ENCODE results near the gene RPA4.
"Not testable (repeated sequence)": the region's sequence is repeated elsewhere in the genome, so short reads cannot be mapped to it uniquely, and the experiment has no call there.

Gene RPA4

GRCh38 chrX:96843566-96843965 lies 40.1 kb upstream of the RPA4 start:
- TF ChIP-seq CTCF (conservative IDR thresholded peaks at IDR 0.05; ENCODE audit: low read length) (no peak), EZH2phosphoT487 (IDR thresholded peaks at IDR 0.05; ENCODE audit: borderline replicate concordance) (no peak)
- H3K4me3 ChIP-seq (ENCODE audit: low read length, poor library complexity, severe bottlenecking): no peak overlapping the region

GRCh38 chrX:96846841-96847240 lies 36.9 kb upstream of the RPA4 start:
- Histone ChIP-seq H3F3A (ENCODE audit: low read depth) (no peaks in the 10 kb centered on the region), H3K9me2 (replicated peaks; ENCODE audit: low read depth, low read length) (no peaks in the 10 kb centered on the region), H3K4me2 (ENCODE audit: low read depth, low read length, poor library complexity, severe bottlenecking) (no peak overlapping the region), H3K9me3 (ENCODE audit: insufficient read depth, low read depth, low read length) (no peaks in the 10 kb centered on the region), H3K4me3 (ENCODE audit: low read length, poor library complexity, severe bottlenecking) (no peak overlapping the region), H3K36me3 (ENCODE audit: insufficient read depth, low read length) (no peaks in the 10 kb centered on the region), H3K79me2 (ENCODE audit: insufficient read depth, low read length) (no peaks in the 10 kb centered on the region), H3K9ac (ENCODE audit: low read depth, low read length, poor library complexity, severe bottlenecking) (no peak overlapping the region), H4K20me1 (ENCODE audit: insufficient read depth, low read length, poor library complexity, severe bottlenecking) (no peaks in the 10 kb centered on the region), H2AFZ (ENCODE audit: low read length) (no peak overlapping the region), H3K4me1 (ENCODE audit: insufficient read depth, low read length, poor library complexity, severe bottlenecking) (no peaks in the 10 kb centered on the region), H3K27me3 (ENCODE audit: insufficient read depth, low read length, poor library complexity, severe bottlenecking) (no peaks in the 10 kb centered on the region)
- TF ChIP-seq CTCF (conservative IDR thresholded peaks at IDR 0.05; ENCODE audit: low read length): no peak
- no peak for TF ChIP-seq EZH2phosphoT487 (IDR thresholded peaks at IDR 0.05; ENCODE audit: borderline replicate concordance)

More at GRCh38 chrX:96843566-96843965, 40.1 kb upstream of the RPA4 start:
- no peaks in the 10 kb centered on the region for H3K36me3 ChIP-seq (ENCODE audit: insufficient read depth, low read length)
- H3K27me3 ChIP-seq (ENCODE audit: insufficient read depth, low read length, poor library complexity, severe bottlenecking): no peaks in the 10 kb centered on the region
- H3K79me2 ChIP-seq (ENCODE audit: insufficient read depth, low read length): no peaks in the 10 kb centered on the region
- no peaks in the 10 kb centered on the region for H3F3A ChIP-seq (ENCODE audit: low read depth)
- no peaks in the 10 kb centered on the region for H3K4me1 ChIP-seq (ENCODE audit: insufficient read depth, low read length, poor library complexity, severe bottlenecking)
- no peaks in the 10 kb centered on the region for H3K9me3 ChIP-seq (ENCODE audit: insufficient read depth, low read depth, low read length)
- no peak overlapping the region for H2AFZ ChIP-seq (ENCODE audit: low read length)
- H3K9me2 ChIP-seq (replicated peaks; ENCODE audit: low read depth, low read length): no peaks in the 10 kb centered on the region
- H3K4me2 ChIP-seq (ENCODE audit: low read depth, low read length, poor library complexity, severe bottlenecking): no peak overlapping the region
- no peaks in the 10 kb centered on the region for H4K20me1 ChIP-seq (ENCODE audit: insufficient read depth, low read length, poor library complexity, severe bottlenecking)
- no peak overlapping the region for H3K9ac ChIP-seq (ENCODE audit: low read depth, low read length, poor library complexity, severe bottlenecking)

GRCh38 chrX:96859422-96859821 lies 24.3 kb upstream of the RPA4 start:
- H3K4me2 ChIP-seq (ENCODE audit: low read depth, low read length, poor library complexity, severe bottlenecking); H2AFZ ChIP-seq (ENCODE audit: low read length); H3K4me3 ChIP-seq (ENCODE audit: low read length, poor library complexity, severe bottlenecking); H3K9me3 ChIP-seq (ENCODE audit: insufficient read depth, low read depth, low read length); H3K4me1 ChIP-seq (ENCODE audit: insufficient read depth, low read length, poor library complexity, severe bottlenecking); H3F3A ChIP-seq (ENCODE audit: low read depth); H4K20me1 ChIP-seq (ENCODE audit: insufficient read depth, low read length, poor library complexity, severe bottlenecking); H3K79me2 ChIP-seq (ENCODE audit: insufficient read depth, low read length); H3K9ac ChIP-seq (ENCODE audit: low read depth, low read length, poor library complexity, severe bottlenecking); H3K36me3 ChIP-seq (ENCODE audit: insufficient read depth, low read length); H3K9me2 ChIP-seq (replicated peaks; ENCODE audit: low read depth, low read length); H3K27me3 ChIP-seq (ENCODE audit: insufficient read depth, low read length, poor library complexity, severe bottlenecking): not testable (repeated sequence)

GRCh38 chrX:96861218-96861617 lies 22.5 kb upstream of the RPA4 start:
- Histone ChIP-seq H3K4me2 (ENCODE audit: low read depth, low read length, poor library complexity, severe bottlenecking) (no peak overlapping the region), H4K20me1 (ENCODE audit: insufficient read depth, low read length, poor library complexity, severe bottlenecking) (no peaks in the 10 kb centered on the region), H3K9me2 (replicated peaks; ENCODE audit: low read depth, low read length) (no peaks in the 10 kb centered on the region), H3K4me1 (ENCODE audit: insufficient read depth, low read length, poor library complexity, severe bottlenecking) (no peaks in the 10 kb centered on the region), H2AFZ (ENCODE audit: low read length) (no peak overlapping the region), H3K79me2 (ENCODE audit: insufficient read depth, low read length) (no peaks in the 10 kb centered on the region), H3K9me3 (ENCODE audit: insufficient read depth, low read depth, low read length) (no peaks in the 10 kb centered on the region), H3K36me3 (ENCODE audit: insufficient read depth, low read length) (no peaks in the 10 kb centered on the region), H3K9ac (ENCODE audit: low read depth, low read length, poor library complexity, severe bottlenecking) (no peak overlapping the region), H3K27me3 (ENCODE audit: insufficient read depth, low read length, poor library complexity, severe bottlenecking) (no peaks in the 10 kb centered on the region), H3F3A (ENCODE audit: low read depth) (no peaks in the 10 kb centered on the region), H3K4me3 (ENCODE audit: low read length, poor library complexity, severe bottlenecking) (no peak overlapping the region)
- TF ChIP-seq CTCF (conservative IDR thresholded peaks at IDR 0.05; ENCODE audit: low read length) (no peak), EZH2phosphoT487 (IDR thresholded peaks at IDR 0.05; ENCODE audit: borderline replicate concordance) (no peak)
